Activated CD4-positive, alpha-beta T cell treated with anti-CD3 and anti-CD28 coated beads, Interleukin-2, amount 50 U/mL, for 4 hours (primary cell): ENCODE measurements around the gene ELF2.
A peak's percentile ranks its signal among the peaks of the same experiment; 100 is the strongest.
"Not testable (repeated sequence)": the region's sequence is repeated elsewhere in the genome, so short reads cannot be mapped to it uniquely, and the experiment has no call there.

Source experiments
- DNase-seq, 2 experiments: peaks; one replicate each; pipeline ENCODE4 v3.0.0-alpha.2; 2020

ELF2 gene

GRCh38 chr4:139015948-139016471 lies 161.0 kb downstream of the ELF2 start:
- peak; percentile 30 to 45 for DNase-seq

GRCh38 chr4:139015269-139015947 lies 161.6 kb downstream of the ELF2 start, which contains the start of gene NOCT:
Gene NOCT, plus strand, starts transcription at chr4:139015781. Its CDS starts 201 bp downstream, at chr4:139015982.
- DNase-seq = peak; percentile 89 to 92

- peak; percentile 9 to 20 for DNase-seq
Measured at GRCh38 chr4:139014371-139015268, 162.4 kb downstream of the ELF2 start.

- no peak for DNase-seq
Measured at GRCh38 chr4:139011225-139011950, 165.6 kb downstream of the ELF2 start.

- no peak for DNase-seq
Measured at GRCh38 chr4:139009702-139010101, 167.3 kb downstream of the ELF2 start.

GRCh38 chr4:139008278-139008677 lies 168.7 kb downstream of the ELF2 start:
- DNase-seq = not testable (repeated sequence)

DNA sequence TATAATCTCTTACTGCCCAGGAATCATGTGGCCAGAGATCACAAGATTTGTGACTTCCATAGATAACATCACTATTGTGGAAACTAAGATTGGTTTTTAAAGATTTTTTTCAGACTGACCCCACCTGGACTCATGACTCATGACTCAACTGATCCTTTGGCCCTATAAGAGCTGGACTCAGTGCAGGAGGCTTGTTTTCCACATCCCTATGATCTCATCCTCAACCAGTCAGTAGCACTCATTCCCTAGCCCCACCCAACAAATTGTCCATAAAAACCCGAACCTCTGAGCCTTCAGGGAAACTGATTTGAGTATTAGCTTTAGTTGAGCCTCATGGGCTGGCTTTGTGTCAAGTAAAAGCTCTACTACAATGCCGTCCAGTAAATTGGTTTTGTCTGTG lies 169.4 kb downstream of the ELF2 start:
- no peak for DNase-seq
